HG02642 (cell line): Measurements from ENCODE around the gene MX2.

Source experiments
- ATAC-seq: cut with Tn5 transposase; IDR thresholded peaks from one replicate; pipeline ENCODE4 v1.9.1; 2021; ENCODE audit warnings: mild to moderate bottlenecking; ENCODE audit not compliant: unreplicated experiment, poor library complexity

Gene MX2

DNA sequence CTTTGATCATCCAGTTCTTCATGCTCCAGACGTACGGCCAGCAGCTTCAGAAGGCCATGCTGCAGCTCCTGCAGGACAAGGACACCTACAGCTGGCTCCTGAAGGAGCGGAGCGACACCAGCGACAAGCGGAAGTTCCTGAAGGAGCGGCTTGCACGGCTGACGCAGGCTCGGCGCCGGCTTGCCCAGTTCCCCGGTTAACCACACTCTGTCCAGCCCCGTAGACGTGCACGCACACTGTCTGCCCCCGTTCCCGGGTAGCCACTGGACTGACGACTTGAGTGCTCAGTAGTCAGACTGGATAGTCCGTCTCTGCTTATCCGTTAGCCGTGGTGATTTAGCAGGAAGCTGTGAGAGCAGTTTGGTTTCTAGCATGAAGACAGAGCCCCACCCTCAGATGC lies 96.7 kb downstream of the MX2 start:
- no peak for ATAC-seq
